CD14-positive monocyte (primary cell): ENCODE data around the gene SPACA5. TPM values are rescaled to one million over a fixed set of nuclear protein-coding genes. Genes with fewer than 3 reads are reported as not detected.
A peak's percentile ranks its signal among the peaks of the same experiment; 100 is the strongest.

Source experiments
- DNase-seq, 3 donors: peaks; one replicate each; pipeline ENCODE4 v3.0.0-alpha.2; 2011 to 2022
- H2AFZ ChIP-seq: 2 replicates; pipeline ENCODE4 v1.6.0; 2012; ENCODE audit warnings: mild to moderate bottlenecking, low read depth, low read length, inconsistent platforms; ENCODE audit not compliant: insufficient read depth, poor library complexity, severe bottlenecking
- H3K27ac ChIP-seq, 2 donors: 1 replicate in 1 of 2; 2 replicates in 1 of 2; pipeline ENCODE4 v1.5.1; 2012 to 2013; ENCODE audit warnings: low read length in 2 of 2, control low read depth in 1 of 2, inconsistent platforms in 1 of 2, low read depth in 1 of 2, mild to moderate bottlenecking in 1 of 2
- H3K27me3 ChIP-seq, 2 donors: one replicate each; pipeline versions ENCODE4 v1.6.0 to v1.6.1; 2011 to 2013; ENCODE audit warnings: low read length in 2 of 2; ENCODE audit not compliant: control insufficient read depth in 2 of 2, insufficient read depth in 2 of 2
- H3K36me3 ChIP-seq, 2 donors: replicated peaks in 1 of 2; 1 replicate in 1 of 2; 2 replicates in 1 of 2; pipeline versions ENCODE4 v1.5.1 to v1.6.1; 2012 to 2013; ENCODE audit warnings: low read length in 2 of 2, control low read depth in 1 of 2, inconsistent platforms in 1 of 2, mild to moderate bottlenecking in 1 of 2; ENCODE audit not compliant: insufficient read depth in 2 of 2, control insufficient read depth in 1 of 2
- H3K4me1 ChIP-seq, 2 donors: 1 replicate in 1 of 2; 2 replicates in 1 of 2; pipeline versions ENCODE4 v1.5.1 to v1.6.1; 2012 to 2013; ENCODE audit warnings: low read length in 2 of 2, control low read depth in 1 of 2, inconsistent platforms in 1 of 2, mild to moderate bottlenecking in 1 of 2, moderate library complexity in 1 of 2; ENCODE audit not compliant: insufficient read depth in 2 of 2, control insufficient read depth in 1 of 2
- H3K4me2 ChIP-seq: replicated peaks from 2 replicates; pipeline ENCODE3; 2012; ENCODE audit warnings: low read length, moderate library complexity, mild to moderate bottlenecking; ENCODE audit not compliant: poor library complexity, severe bottlenecking; ENCODE audit errors: extremely low read depth
- H3K4me3 ChIP-seq, 3 experiments: fragments of 200-600 bp in 1 of 3; sonication (generic) in 1 of 3; replicated peaks in 1 of 3; 1 replicate in 2 of 3; 2 replicates in 1 of 3; pipeline ENCODE4 v1.5.1; 2011 to 2013; ENCODE audit warnings: low read length in 3 of 3, mild to moderate bottlenecking in 3 of 3, control low read depth in 2 of 3, low read depth in 2 of 3, inconsistent platforms in 1 of 3, moderate library complexity in 1 of 3
- H3K79me2 ChIP-seq: 2 replicates; pipeline ENCODE4 v1.6.0; 2012; ENCODE audit warnings: mild to moderate bottlenecking, control low read depth, inconsistent platforms, low read length, moderate library complexity; ENCODE audit not compliant: insufficient read depth
- H3K9ac ChIP-seq: 2 replicates; pipeline ENCODE4 v1.6.0; 2017; ENCODE audit warnings: low read length, mild to moderate bottlenecking; ENCODE audit not compliant: insufficient read depth, poor library complexity, severe bottlenecking
- H3K9me3 ChIP-seq, 2 donors: replicated peaks in 1 of 2; 1 replicate in 1 of 2; 2 replicates in 1 of 2; pipeline versions ENCODE4 v1.5.1 to v1.6.1; 2012 to 2013; ENCODE audit warnings: low read length in 2 of 2, control low read depth in 1 of 2; ENCODE audit not compliant: control insufficient read depth in 1 of 2, insufficient read depth in 1 of 2
- H4K20me1 ChIP-seq: 2 replicates; pipeline ENCODE4 v1.6.0; 2012; ENCODE audit warnings: mild to moderate bottlenecking, low read length, control low read depth, moderate library complexity; ENCODE audit not compliant: insufficient read depth
- H3K27ac Mint-ChIP-seq, 7 donors: one replicate each; pipeline ENCODE4 v1.8.0; 2020; ENCODE audit warnings: mild to moderate bottlenecking in 7 of 7, mixed read lengths in 7 of 7, moderate library complexity in 6 of 7, inconsistent platforms in 2 of 7
- H3K27me3 Mint-ChIP-seq, 3 donors: one replicate each; pipeline ENCODE4 v1.8.0; 2021 to 2022; ENCODE audit warnings: low read depth in 3 of 3, mild to moderate bottlenecking in 3 of 3, mixed read lengths in 3 of 3, moderate library complexity in 3 of 3, inconsistent platforms in 1 of 3
- H3K36me3 Mint-ChIP-seq, 2 donors: one replicate each; pipeline ENCODE4 v1.8.0; 2020; ENCODE audit warnings: mixed read lengths in 2 of 2, inconsistent platforms in 1 of 2, mild to moderate bottlenecking in 1 of 2
- H3K4me1 Mint-ChIP-seq: one replicate; pipeline ENCODE4 v1.8.0; 2020; ENCODE audit warnings: mild to moderate bottlenecking, mixed read lengths
- H3K4me3 Mint-ChIP-seq, 2 donors: one replicate each; pipeline ENCODE4 v1.8.0; 2020; ENCODE audit warnings: mild to moderate bottlenecking in 2 of 2, mixed read lengths in 2 of 2, moderate library complexity in 1 of 2
- H3K9me3 Mint-ChIP-seq, 7 donors: one replicate each; pipeline ENCODE4 v1.8.0; 2020 to 2022; ENCODE audit warnings: mixed read lengths in 7 of 7, mild to moderate bottlenecking in 6 of 7, moderate library complexity in 6 of 7, inconsistent platforms in 2 of 7
- WGBS: methylation state at CpG from one replicate; pipeline ENCODE4 v1.1.5; 2013; ENCODE audit warnings: missing lambda C conversion rate; ENCODE audit not compliant: insufficient coverage; 5-methylcytosine and 5-hydroxymethylcytosine counted together
- intact Hi-C, 2 donors: fragments of 100-400 bp; cut with micrococcal nuclease; formaldehyde crosslinking; loops; one replicate each; pipeline versions ENCODE4 v1.15.0 to v1.15.1; 2023
- polyA plus RNA-seq, 3 donors: library from polyadenylated mRNA; depleted of rRNA in 1 of 3; unstranded in 2 of 3; stranded (reverse) in 1 of 3; fragments of 300-500 nt in 2 of 3; fragments of >200 nt in 1 of 3; fragmentation: Illumina TruSeq in 2 of 3; gene quantifications; 1 replicate in 2 of 3; 2 replicates in 1 of 3; pipeline ENCODE4 v1.2.3, GENCODE V29; 2012 to 2021
- TF ChIP-seq, protein P1 (sequence below): fragments of 200-600 bp; IDR thresholded peaks from one replicate; pipeline ENCODE4 v1.8.0; 2022; ENCODE audit warnings: antibody characterized with exemption, mild to moderate bottlenecking

SPACA5 gene
- polyA plus RNA-seq, 3 donors = not detected

DNA sequence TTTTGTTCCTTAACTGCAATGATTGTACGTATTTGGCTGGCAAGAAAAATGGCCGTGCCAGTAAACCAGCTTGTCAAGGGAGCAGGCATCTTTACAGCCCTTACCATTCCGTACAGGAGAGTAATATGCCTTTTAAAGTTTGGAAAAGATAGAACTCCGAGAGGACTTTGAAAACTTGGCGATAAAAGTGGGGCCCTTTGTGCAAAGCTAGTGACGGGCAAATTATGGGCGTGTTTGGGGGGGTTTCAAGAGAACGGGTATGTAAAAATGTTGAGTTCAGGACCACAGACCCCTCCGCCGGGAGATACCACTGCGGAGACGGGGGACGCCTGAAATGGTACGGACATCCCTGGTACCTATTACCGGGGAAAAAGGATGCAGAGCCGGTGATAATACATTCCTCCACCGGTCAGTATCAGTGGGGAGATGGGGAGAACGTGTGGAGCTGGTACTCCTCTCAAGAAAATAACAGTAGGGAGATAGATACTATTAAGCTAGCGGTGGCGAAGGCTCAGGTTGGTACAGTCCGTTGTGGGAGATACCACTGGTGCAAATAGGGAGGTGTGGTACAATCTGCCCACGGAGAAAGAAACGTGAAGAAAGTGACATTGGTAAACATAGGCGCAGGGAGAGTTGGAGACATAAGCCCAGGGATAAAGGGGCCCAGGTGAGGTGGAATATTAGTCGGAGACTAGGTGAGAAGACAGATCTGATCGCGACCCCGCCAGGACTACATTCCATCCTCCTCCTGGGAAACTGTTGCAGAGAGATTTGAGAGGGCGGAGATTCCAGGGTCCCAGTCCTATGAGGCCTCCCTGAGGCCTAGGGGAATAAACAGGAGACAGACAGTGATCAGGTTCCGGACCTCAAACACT, 14.5 kb downstream of the SPACA5 start:
- peaks cover 11% of the 10 kb centered on the region for H3K4me1 Mint-ChIP-seq
- H3K27ac Mint-ChIP-seq = peak overlapping the region; percentile 91 to 99 (median 96)
- peak; percentile 53 to 79 (median 72) for DNase-seq
- Histone ChIP-seq H3K9me3 (no peaks in the 10 kb centered on the region), H3K36me3 (no peaks in the 10 kb centered on the region), H3K27me3 (no peaks in the 10 kb centered on the region), H3K4me2 (peak overlapping the region; percentile 52), H3K79me2 (no peaks in the 10 kb centered on the region), H3K4me3 (peak overlapping the region; percentile 80 to 85 (median 83)), H3K27ac (peak overlapping the region; percentile 66 to 94), H2AFZ (peak overlapping the region; percentile 85), H4K20me1 (no peaks in the 10 kb centered on the region), H3K4me1 (peaks cover 15 to 16% of the 10 kb centered on the region in 2 donors), H3K9ac (peak overlapping the region; percentile 75)
- no peaks in the 10 kb centered on the region for H3K36me3 Mint-ChIP-seq
- peaks cover 0 to 2% (median 0%) of the 10 kb centered on the region in 3 donors for H3K27me3 Mint-ChIP-seq
- 0% methylated on average over 7 of the region's 30 CpGs for WGBS
- intact Hi-C loops = loop anchor here (5.0 kb wide), 2 partner anchors 184 to 459 kb away; partner anchors contain the start of genes ARAF (in 1 of the 2) and ZNF81 (in 1 of the 2)
- TF ChIP-seq, protein P1, sequence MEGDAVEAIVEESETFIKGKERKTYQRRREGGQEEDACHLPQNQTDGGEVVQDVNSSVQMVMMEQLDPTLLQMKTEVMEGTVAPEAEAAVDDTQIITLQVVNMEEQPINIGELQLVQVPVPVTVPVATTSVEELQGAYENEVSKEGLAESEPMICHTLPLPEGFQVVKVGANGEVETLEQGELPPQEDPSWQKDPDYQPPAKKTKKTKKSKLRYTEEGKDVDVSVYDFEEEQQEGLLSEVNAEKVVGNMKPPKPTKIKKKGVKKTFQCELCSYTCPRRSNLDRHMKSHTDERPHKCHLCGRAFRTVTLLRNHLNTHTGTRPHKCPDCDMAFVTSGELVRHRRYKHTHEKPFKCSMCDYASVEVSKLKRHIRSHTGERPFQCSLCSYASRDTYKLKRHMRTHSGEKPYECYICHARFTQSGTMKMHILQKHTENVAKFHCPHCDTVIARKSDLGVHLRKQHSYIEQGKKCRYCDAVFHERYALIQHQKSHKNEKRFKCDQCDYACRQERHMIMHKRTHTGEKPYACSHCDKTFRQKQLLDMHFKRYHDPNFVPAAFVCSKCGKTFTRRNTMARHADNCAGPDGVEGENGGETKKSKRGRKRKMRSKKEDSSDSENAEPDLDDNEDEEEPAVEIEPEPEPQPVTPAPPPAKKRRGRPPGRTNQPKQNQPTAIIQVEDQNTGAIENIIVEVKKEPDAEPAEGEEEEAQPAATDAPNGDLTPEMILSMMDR = no peak
- H3K4me3 Mint-ChIP-seq = peak overlapping the region; percentile 82 to 91
- H3K9me3 Mint-ChIP-seq = peaks cover 0 to 8% (median 4%) of the 10 kb centered on the region in 7 donors

DNA sequence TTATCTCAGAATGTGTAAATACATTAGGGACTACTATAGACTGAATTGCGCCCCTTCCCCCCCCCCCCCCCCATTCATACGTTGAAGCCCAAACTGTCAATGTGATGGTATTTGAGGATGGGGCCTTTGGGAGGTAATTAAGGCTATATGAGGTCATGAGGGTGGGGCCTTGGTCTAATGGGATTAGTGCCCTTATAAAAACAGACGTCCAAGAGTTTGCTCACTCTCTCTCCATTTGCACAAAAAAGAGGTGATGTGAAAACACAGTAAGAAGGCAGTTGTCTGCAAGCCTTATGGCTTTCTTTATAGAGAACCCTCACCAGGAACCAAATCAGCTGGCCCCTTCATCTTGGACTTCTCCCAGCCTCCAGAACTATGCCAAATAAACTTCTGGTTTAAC, 15.3 kb downstream of the SPACA5 start:
- H3K9me3 ChIP-seq = no peaks in the 10 kb centered on the region
- H3K4me1 ChIP-seq = peaks cover 19% of the 10 kb centered on the region in 2 donors
- H3K27ac ChIP-seq = no peak overlapping the region
- H3K4me3 Mint-ChIP-seq = no peak overlapping the region
- H2AFZ ChIP-seq = no peak overlapping the region
- no peak for DNase-seq
- H4K20me1 ChIP-seq = no peaks in the 10 kb centered on the region
- peaks cover 0 to 2% (median 0%) of the 10 kb centered on the region in 3 donors for H3K27me3 Mint-ChIP-seq
- no peak overlapping the region for H3K27ac Mint-ChIP-seq
- intact Hi-C loops = loop anchor here (5.0 kb wide), 2 partner anchors 185 to 460 kb away; partner anchors contain the start of genes ARAF (in 1 of the 2) and ZNF81 (in 1 of the 2)
- H3K36me3 Mint-ChIP-seq = no peaks in the 10 kb centered on the region
- peaks cover 15% of the 10 kb centered on the region for H3K4me1 Mint-ChIP-seq
- no peaks in the 10 kb centered on the region for H3K27me3 ChIP-seq
- H3K9ac ChIP-seq = no peak overlapping the region
- H3K79me2 ChIP-seq = no peaks in the 10 kb centered on the region
- no peaks in the 10 kb centered on the region for H3K36me3 ChIP-seq
- TF ChIP-seq, protein P1 = no peak
- WGBS = no CpG with 5 or more reads among the region's 3 CpGs
- H3K4me2 ChIP-seq = peak overlapping the region; percentile 52
- H3K4me3 ChIP-seq = peak overlapping the region in 1 of 3 experiments; percentile 83
- peaks cover 0 to 8% (median 2%) of the 10 kb centered on the region in 7 donors for H3K9me3 Mint-ChIP-seq
